NB4 (cell line): ENCODE results near the gene DDX5.

Experiments used
- MYC ChIP-seq: IDR thresholded peaks from 2 replicates; pipeline ENCODE4 v1.6.1; 2011; ENCODE audit warnings: low read depth, low read length
- POLR2A ChIP-seq: IDR thresholded peaks from 2 replicates; pipeline ENCODE4 v1.6.1; 2011; ENCODE audit warnings: mild to moderate bottlenecking; ENCODE audit not compliant: insufficient read length; ENCODE audit errors: extremely low read depth
- TF ChIP-seq, protein P1 (sequence below): IDR thresholded peaks from one replicate; pipeline ENCODE4 v1.5.1; 2012; ENCODE audit warnings: low read depth, low read length

DNA sequence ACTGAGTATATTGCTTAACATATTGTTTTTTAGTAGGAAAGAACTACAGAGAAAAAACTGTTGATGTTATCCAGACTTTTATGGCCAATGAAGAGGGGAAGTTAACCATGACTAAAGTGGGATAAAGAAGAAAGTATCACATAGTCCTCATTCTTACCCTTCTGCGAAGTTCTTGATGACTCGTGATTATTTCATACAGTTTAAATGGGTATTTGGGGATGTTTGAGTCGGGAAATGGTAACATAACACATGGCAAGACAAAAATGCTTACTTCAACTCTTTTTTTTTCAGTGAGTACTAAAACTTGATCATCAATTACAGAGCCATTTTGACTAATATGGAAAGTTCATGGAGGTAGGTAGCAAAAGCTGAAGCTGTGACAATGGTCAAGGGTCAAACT lies 14.1 kb downstream of the DDX5 start:
- TF ChIP-seq MYC (no peak), POLR2A (no peak)
- TF ChIP-seq, protein P1, sequence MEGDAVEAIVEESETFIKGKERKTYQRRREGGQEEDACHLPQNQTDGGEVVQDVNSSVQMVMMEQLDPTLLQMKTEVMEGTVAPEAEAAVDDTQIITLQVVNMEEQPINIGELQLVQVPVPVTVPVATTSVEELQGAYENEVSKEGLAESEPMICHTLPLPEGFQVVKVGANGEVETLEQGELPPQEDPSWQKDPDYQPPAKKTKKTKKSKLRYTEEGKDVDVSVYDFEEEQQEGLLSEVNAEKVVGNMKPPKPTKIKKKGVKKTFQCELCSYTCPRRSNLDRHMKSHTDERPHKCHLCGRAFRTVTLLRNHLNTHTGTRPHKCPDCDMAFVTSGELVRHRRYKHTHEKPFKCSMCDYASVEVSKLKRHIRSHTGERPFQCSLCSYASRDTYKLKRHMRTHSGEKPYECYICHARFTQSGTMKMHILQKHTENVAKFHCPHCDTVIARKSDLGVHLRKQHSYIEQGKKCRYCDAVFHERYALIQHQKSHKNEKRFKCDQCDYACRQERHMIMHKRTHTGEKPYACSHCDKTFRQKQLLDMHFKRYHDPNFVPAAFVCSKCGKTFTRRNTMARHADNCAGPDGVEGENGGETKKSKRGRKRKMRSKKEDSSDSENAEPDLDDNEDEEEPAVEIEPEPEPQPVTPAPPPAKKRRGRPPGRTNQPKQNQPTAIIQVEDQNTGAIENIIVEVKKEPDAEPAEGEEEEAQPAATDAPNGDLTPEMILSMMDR = no peak
